OCI-M2 (cell line): ENCODE data around the gene CDKN2AIPNL.
A peak's percentile ranks its signal among the peaks of the same experiment; 100 is the strongest.

ENCODE experiments used
- DNase-seq: peaks from one replicate; lab custom pipeline; 2025; ENCODE audit not compliant: unreplicated experiment; lab: John Stamatoyannopoulos, UW

Gene CDKN2AIPNL

GRCh38 chr5:134411546-134412266 lies at the start of gene CDKN2AIPNL:
Gene CDKN2AIPNL, minus strand, starts transcription at chr5:134411881. Its CDS starts 27 bp downstream, at chr5:134411854.
- peak; percentile 8 for DNase-seq

- no peak for DNase-seq
These were observed 48.9 kb upstream of the CDKN2AIPNL start for GRCh38 chr5:134460551-134460950.

- DNase-seq, result no peak
These were observed 47.8 kb upstream of the CDKN2AIPNL start for GRCh38 chr5:134459491-134459890.

- no peak for DNase-seq
These were observed 47.3 kb upstream of the CDKN2AIPNL start for GRCh38 chr5:134459010-134459403.

- DNase-seq, result no peak
These were observed 46.7 kb upstream of the CDKN2AIPNL start for GRCh38 chr5:134458234-134459009.

- no peak for DNase-seq
These were observed 46.1 kb upstream of the CDKN2AIPNL start for GRCh38 chr5:134457801-134458200.

- no peak for DNase-seq
These were observed 45.1 kb upstream of the CDKN2AIPNL start for GRCh38 chr5:134456825-134457224.

- DNase-seq, result no peak
These were observed 43.8 kb upstream of the CDKN2AIPNL start for GRCh38 chr5:134455466-134455865.

GRCh38 chr5:134453016-134453415 lies 41.3 kb upstream of the CDKN2AIPNL start:
- no peak for DNase-seq

GRCh38 chr5:134451936-134452505 lies 40.3 kb upstream of the CDKN2AIPNL start:
- no peak for DNase-seq

- DNase-seq, result no peak
These were observed 39.7 kb upstream of the CDKN2AIPNL start for GRCh38 chr5:134451225-134451935.

GRCh38 chr5:134450374-134450773 lies 38.7 kb upstream of the CDKN2AIPNL start:
- no peak for DNase-seq

- no peak for DNase-seq
These were observed 37.5 kb upstream of the CDKN2AIPNL start for GRCh38 chr5:134449167-134449566.

- DNase-seq, result no peak
These were observed 36.3 kb upstream of the CDKN2AIPNL start for GRCh38 chr5:134447815-134448520.

GRCh38 chr5:134446938-134447337 lies 35.3 kb upstream of the CDKN2AIPNL start:
- no peak for DNase-seq

- no peak for DNase-seq
These were observed 34.5 kb upstream of the CDKN2AIPNL start for GRCh38 chr5:134445856-134446818.

- DNase-seq, result no peak
These were observed 33.3 kb upstream of the CDKN2AIPNL start for GRCh38 chr5:134444941-134445471.

GRCh38 chr5:134440201-134440755 lies 28.6 kb upstream of the CDKN2AIPNL start:
- DNase-seq, result no peak

- no peak for DNase-seq
These were observed 27.6 kb upstream of the CDKN2AIPNL start for GRCh38 chr5:134439210-134439654.
